Smooth muscle cell (in vitro differentiated cells): ENCODE measurements around the gene RGS10. TPM values are rescaled to one million over a fixed set of nuclear protein-coding genes. Genes with fewer than 3 reads are reported as not detected.

Experiments used
- DNase-seq: peaks from one replicate; lab custom pipeline; 2025; ENCODE audit not compliant: unreplicated experiment; lab: John Stamatoyannopoulos, UW
- H2AFZ ChIP-seq: fragments of 200-600 bp; sonication (generic); 2 replicates; pipeline ENCODE4 v1.6.0; 2016; ENCODE audit warnings: antibody characterized with exemption, low read depth, mild to moderate bottlenecking
- H3F3A ChIP-seq: fragments of 200-600 bp; sonication (generic); 2 replicates; pipeline ENCODE4 v1.6.0; 2017; ENCODE audit warnings: antibody characterized with exemption, low read depth
- H3K27ac ChIP-seq: fragments of 200-600 bp; sonication (generic); 2 replicates; pipeline ENCODE4 v1.5.1; 2016; ENCODE audit warnings: low read depth, mild to moderate bottlenecking
- H3K27me3 ChIP-seq: fragments of 200-600 bp; sonication (generic); 2 replicates; pipeline ENCODE4 v1.6.1; 2016; ENCODE audit warnings: low read depth, mild to moderate bottlenecking
- H3K36me3 ChIP-seq: fragments of 200-600 bp; sonication (generic); 2 replicates; pipeline ENCODE4 v1.5.1; 2016; ENCODE audit warnings: low read depth
- H3K4me1 ChIP-seq: fragments of 200-600 bp; sonication (generic); 2 replicates; pipeline ENCODE4 v1.5.1; 2016; ENCODE audit warnings: low read depth
- H3K4me2 ChIP-seq: fragments of 200-600 bp; sonication (generic); 2 replicates; pipeline ENCODE4 v1.6.0; 2016; ENCODE audit warnings: mild to moderate bottlenecking
- H3K4me3 ChIP-seq: fragments of 200-600 bp; sonication (generic); 2 replicates; pipeline ENCODE4 v1.5.1; 2016; ENCODE audit warnings: mild to moderate bottlenecking
- H3K79me2 ChIP-seq: fragments of 200-600 bp; sonication (generic); 2 replicates; pipeline ENCODE4 v1.6.0; 2016; ENCODE audit warnings: low read depth, mild to moderate bottlenecking
- H3K9ac ChIP-seq: fragments of 200-600 bp; sonication (generic); 2 replicates; pipeline ENCODE4 v1.6.0; 2016; ENCODE audit warnings: low read depth
- H3K9me3 ChIP-seq: fragments of 200-600 bp; sonication (generic); replicated peaks from 2 replicates; pipeline ENCODE4 v1.5.1; 2016; ENCODE audit warnings: low read depth
- H4K20me1 ChIP-seq: fragments of 200-600 bp; sonication (generic); 2 replicates; pipeline ENCODE4 v1.6.0; 2016; ENCODE audit warnings: low read depth
- CTCF ChIP-seq: fragments of 200-600 bp; sonication (generic); IDR thresholded peaks from 2 replicates; pipeline ENCODE4 v1.5.1; 2017; ENCODE audit warnings: borderline replicate concordance, mild to moderate bottlenecking, antibody characterized with exemption; ENCODE audit not compliant: insufficient read depth, poor library complexity, severe bottlenecking
- WGBS: methylation state at CpG from one replicate; pipeline ENCODE4 v1.1.7; 2016; ENCODE audit warnings: low lambda C conversion rate; 5-methylcytosine and 5-hydroxymethylcytosine counted together
- polyA plus RNA-seq: library from polyadenylated mRNA; unstranded; fragments of >200 nt; fragmentation: Nextera tagmentation; extraction: Ambion mirVana; gene quantifications from 2 replicates; pipeline ENCODE4 v1.2.1, GENCODE V29; 2016
- total RNA-seq: library from RNA; depleted of rRNA; stranded (reverse); fragments of >200 nt; gene quantifications from 2 replicates; pipeline ENCODE4 v1.2.3, GENCODE V29; 2014

The RGS10 gene
- total and polyA plus RNA-seq, 2 experiments from 2014 or later = 40.2 to 72.5 TPM

DNA sequence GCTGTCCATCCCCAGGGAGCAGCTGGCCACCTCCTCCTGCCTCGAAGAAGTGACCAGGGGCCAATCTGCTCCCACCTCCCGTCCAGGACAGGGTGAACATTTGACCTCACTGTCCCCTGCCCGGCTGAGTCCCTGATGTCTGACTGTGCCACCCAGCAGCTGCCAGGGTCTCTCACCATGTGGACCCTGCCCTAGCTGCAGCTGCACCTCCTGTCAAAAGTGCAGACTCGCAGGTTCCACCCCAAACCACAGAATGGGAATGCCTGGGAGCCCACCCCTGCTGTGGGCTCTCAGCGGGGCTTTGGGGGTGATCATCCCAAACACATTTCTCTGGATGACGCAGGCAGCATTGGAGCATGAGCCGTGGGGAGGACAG, 86.1 kb downstream of the RGS10 start:
- Histone ChIP-seq H4K20me1 (no peaks in the 10 kb centered on the region), H3K27me3 (no peaks in the 10 kb centered on the region), H3K27ac (no peak overlapping the region), H3K36me3 (no peaks in the 10 kb centered on the region), H2AFZ (no peak overlapping the region), H3K4me1 (no peaks in the 10 kb centered on the region), H3K79me2 (no peaks in the 10 kb centered on the region), H3F3A (no peaks in the 10 kb centered on the region), H3K9ac (no peak overlapping the region), H3K9me3 (no peaks in the 10 kb centered on the region), H3K4me3 (no peak overlapping the region), H3K4me2 (no peak overlapping the region)
- no peak for TF ChIP-seq CTCF
- no peak for DNase-seq
- 88% methylated on average over 7 of the region's 7 CpGs for WGBS

GRCh38 chr10:119455609-119456434, 86.7 kb downstream of the RGS10 start:
- no peaks in the 10 kb centered on the region for H3F3A ChIP-seq
- no peaks in the 10 kb centered on the region for H3K79me2 ChIP-seq
- TF ChIP-seq CTCF = no peak
- H3K4me1 ChIP-seq = no peaks in the 10 kb centered on the region
- 94% methylated on average over 23 of the region's 23 CpGs for WGBS
- no peak overlapping the region for H3K27ac ChIP-seq
- no peak overlapping the region for H3K4me3 ChIP-seq
- H3K9me3 ChIP-seq = no peaks in the 10 kb centered on the region
- H3K27me3 ChIP-seq = no peaks in the 10 kb centered on the region
- H3K4me2 ChIP-seq = no peak overlapping the region
- H4K20me1 ChIP-seq = no peaks in the 10 kb centered on the region
- no peak for DNase-seq
- H3K36me3 ChIP-seq = no peaks in the 10 kb centered on the region
- H3K9ac ChIP-seq = no peak overlapping the region
- H2AFZ ChIP-seq = no peak overlapping the region

GRCh38 chr10:119454990-119455389, 87.5 kb downstream of the RGS10 start:
- WGBS = 96% methylated on average over 18 of the region's 18 CpGs
- H2AFZ ChIP-seq = no peak overlapping the region
- no peak for DNase-seq
- no peaks in the 10 kb centered on the region for H3K36me3 ChIP-seq
- no peak overlapping the region for H3K27ac ChIP-seq
- no peak overlapping the region for H3K4me2 ChIP-seq
- H3K79me2 ChIP-seq = no peaks in the 10 kb centered on the region
- no peaks in the 10 kb centered on the region for H3K9me3 ChIP-seq
- H4K20me1 ChIP-seq = no peaks in the 10 kb centered on the region
- no peak overlapping the region for H3K4me3 ChIP-seq
- H3K9ac ChIP-seq = no peak overlapping the region
- no peaks in the 10 kb centered on the region for H3K27me3 ChIP-seq
- H3K4me1 ChIP-seq = no peaks in the 10 kb centered on the region
- no peak for TF ChIP-seq CTCF
- H3F3A ChIP-seq = no peaks in the 10 kb centered on the region

GRCh38 chr10:119454316-119454715, 88.2 kb downstream of the RGS10 start:
- H3F3A ChIP-seq = no peaks in the 10 kb centered on the region

More at GRCh38 chr10:119454316-119454715, 88.2 kb downstream of the RGS10 start:
- Histone ChIP-seq H3K27me3 (no peaks in the 10 kb centered on the region), H3K9ac (no peak overlapping the region), H3K79me2 (no peaks in the 10 kb centered on the region), H3K27ac (no peak overlapping the region), H3K4me1 (no peaks in the 10 kb centered on the region), H3K4me3 (no peak overlapping the region), H4K20me1 (no peaks in the 10 kb centered on the region), H3K9me3 (no peaks in the 10 kb centered on the region), H3K4me2 (no peak overlapping the region), H3K36me3 (no peaks in the 10 kb centered on the region), H2AFZ (no peak overlapping the region)
- no peak for DNase-seq
- WGBS = 82% methylated on average over 13 of the region's 13 CpGs
- no peak for TF ChIP-seq CTCF
